CD4-positive, alpha-beta T cell treated with Interleukin-10 for 1 hour (primary cell): ENCODE results near the gene DAPK3.
"Not testable (repeated sequence)": the region's sequence is repeated elsewhere in the genome, so short reads cannot be mapped to it uniquely, and the experiment has no call there.

Experiments used
- DNase-seq: peaks from one replicate; pipeline ENCODE4 v3.0.0-alpha.2; 2020

DAPK3 gene

DNA sequence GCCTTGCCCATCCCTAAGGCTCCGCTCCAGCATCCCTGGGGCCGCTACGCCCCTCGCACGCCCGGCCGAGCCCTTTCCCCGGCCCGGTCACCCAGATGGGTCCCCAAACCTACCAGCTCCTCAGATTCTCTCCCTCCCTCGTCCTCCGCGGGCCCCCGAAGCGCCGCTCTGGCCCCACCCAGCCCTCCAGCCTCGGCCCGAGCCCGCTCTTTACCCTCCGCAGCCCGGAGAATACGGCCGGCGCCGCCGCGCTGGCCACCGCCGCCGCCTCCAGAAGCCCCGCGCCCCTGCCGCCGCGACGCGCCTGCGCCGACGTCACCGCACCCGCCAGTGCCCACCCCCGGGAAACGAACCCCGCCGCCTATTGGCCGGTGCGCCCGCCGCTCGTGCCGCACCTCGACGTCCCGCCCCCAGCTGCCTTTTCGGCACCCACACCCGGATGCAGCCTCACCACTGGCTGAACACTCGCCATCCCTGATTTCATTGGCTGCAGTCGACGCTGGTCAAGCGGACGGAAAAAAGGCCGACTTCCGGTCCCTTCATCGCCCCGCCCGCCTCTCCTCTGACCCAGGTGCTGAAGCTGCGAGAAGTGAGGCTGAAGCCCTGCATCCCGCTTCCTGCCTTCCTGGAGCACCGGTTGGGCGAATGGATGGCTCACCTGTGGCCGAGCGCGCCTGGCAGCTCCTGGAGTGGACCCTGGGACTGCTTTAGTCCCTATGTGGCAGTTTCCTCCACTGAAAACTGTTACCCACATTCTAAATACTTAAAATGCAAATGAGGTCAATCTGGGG is at the start of gene DAPK3:
DAPK3 (minus strand) TSS at position 292 of the 791 bp plus-strand sequence. CDS start 1,364 bp downstream, outside the sequence.
- peak; percentile 93 for DNase-seq

DNA sequence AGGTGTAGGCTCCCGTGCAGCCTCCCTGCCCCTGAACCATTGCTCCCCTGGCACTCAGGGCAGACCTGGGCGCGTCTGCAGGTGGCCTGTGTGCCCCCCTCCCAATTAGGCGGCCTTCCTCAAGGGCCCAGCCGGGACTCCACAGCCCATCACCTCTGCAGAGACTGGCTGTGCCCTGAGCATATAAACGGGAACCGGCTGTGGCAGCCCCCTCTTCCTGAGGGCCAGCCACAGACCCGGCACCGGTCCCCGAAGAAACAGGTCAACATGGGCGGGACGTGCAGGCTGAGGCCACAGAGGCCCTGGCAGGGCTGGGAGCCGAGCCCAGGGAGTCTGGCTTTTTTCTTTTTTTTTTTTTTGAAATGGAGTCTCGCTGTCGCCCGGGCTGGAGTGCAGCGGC is 48.7 kb upstream of the DAPK3 start:
- DNase-seq, result no peak

DNA sequence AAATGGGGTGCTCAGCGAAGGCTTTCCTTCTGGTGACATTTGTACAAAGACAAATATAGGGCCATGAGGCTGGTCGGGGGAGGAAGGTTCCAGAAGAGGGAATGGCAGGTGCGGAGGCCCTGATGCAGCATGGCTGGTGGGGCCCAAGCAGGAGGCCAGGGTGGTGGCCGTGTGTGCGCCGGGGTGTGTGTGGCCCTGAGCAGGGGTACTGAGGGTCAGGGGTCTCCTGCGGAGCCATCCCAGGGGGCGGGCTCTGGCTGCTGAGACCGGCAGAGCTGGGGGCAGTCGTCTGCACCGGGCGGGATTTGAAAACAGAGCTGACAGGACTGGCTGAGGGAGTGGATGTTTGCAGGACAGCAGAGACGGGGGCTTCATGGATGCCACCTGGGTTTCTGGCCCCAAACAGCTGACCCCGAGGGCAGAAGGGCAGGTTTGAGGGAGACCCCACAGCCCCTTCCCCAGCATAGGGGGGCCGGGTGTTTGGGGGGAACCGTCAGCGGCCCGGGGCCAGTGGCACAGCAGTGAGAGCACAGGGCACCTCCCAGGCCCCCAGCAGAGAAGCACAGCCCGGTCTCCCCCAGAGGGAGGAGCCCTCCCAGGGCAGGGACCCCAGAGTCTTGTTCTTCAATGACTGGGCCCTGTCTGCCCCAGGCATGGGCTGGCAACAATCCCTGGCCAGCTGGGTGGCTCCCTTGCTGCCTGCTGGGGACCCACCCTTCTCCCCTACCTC is 48.0 kb upstream of the DAPK3 start:
- DNase-seq, result no peak

DNA sequence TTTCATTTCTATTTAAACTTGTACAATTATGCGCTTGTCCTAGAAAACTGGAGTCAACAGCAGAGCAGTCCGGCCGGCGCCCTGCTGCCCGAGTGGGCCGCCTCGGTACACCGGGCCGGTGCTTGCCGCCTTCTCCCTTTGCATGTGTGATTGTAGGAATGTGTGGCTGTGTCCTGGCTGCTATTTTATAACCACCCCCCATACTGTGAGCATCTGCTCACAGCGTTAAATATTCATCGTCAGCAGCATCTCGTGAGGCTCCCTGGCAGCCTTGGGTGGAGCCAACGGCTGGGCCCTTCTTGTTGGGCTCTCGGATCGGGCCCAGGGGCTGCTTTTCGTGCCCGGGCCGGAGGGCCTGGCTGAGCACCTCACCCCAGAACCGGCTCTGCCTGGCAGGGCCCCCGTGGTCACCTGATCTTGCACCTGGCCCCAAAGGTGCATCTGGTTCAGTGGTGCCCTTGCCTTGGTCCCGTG is 47.3 kb upstream of the DAPK3 start:
- no peak for DNase-seq

DNA sequence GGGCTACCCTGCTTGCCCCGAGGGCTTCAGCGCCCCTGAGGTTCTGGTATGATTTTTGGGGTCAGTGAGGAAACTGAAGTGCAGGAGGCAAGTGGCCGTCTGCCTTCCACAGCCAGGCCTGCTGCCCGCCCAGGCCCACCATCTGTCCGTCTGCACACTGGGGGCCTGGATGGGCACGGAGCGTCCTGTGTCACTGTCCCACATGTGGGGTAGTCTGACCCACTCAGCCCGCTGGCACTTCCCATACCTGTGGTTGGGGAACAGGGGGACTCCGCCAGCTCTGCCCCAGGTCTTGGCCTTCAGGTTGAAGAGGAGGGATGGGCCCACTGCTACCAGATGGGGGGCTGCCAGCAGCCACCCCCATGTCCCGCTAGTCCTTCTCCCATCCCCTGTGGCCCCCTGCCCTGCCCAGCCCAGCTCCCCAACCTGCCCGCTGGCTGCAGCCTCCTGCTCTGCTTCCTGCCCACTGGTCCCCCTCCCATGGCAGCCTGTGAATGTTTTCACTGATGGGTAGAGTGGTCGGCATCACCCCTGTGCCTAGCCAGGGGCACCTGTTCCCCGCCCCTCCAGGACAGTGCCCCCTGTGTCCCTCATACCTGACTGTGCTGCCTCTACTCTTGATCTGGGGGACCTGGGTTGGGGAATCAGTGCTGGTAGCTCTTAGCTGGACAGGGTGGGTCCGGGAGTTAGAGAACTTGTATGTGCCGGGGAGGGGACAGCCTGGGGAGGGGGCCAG is 46.2 kb upstream of the DAPK3 start:
- DNase-seq, result no peak

DNA sequence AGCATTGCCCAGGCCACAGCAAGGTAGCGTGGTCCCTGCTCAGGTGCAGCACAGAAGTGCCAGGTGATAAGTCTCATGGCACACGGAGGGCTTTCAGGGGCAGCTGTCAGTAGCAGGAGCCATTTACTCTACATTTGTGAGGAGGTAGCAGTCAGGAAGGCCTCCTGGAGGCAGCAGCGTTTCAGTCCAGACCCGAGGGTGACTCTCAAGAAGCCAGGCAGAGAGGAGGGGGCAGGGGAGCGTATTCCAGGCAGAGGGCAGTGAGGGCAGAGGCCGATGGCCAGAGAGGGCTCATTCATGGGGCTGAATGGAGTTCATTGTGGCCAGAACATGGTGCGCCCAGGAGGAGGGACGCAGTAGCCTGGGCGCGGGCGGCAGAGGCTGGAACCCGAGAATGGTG is 45.6 kb upstream of the DAPK3 start:
- DNase-seq, result no peak

DNA sequence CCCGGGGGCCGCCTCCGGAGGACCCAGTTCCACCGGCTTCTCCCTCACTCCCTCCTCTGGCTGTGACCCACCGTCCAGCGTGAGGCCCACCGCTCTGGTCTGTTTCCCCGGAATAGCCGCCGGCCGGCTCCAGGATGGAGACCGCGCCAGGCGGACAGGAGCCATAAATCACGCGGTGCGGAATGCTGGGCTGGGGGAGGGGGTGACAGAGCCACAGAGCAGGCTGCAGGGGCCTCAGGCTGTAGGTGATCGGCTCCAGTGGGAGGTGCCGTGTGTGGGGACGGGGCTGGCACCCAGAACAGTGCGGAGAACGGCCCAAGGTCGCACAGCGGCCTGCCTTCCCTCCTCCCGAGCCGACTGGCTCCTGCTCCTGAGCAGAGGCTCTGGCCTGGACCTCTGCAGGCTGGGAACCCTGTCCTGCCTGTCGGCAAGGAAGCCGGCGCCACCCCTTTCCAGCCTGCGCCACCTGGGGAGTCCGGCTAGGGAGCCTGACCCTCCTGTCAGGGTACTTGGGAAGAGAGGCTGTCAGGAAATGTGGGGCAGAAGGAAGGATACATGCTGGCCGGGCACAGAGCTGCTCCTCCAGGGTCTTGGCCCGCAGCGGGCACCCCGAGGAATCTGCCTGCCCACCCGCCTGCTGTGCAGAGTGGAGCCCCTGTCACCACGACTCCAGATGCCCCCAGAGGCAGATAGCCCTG is 45.0 kb upstream of the DAPK3 start:
- no peak for DNase-seq

DNA sequence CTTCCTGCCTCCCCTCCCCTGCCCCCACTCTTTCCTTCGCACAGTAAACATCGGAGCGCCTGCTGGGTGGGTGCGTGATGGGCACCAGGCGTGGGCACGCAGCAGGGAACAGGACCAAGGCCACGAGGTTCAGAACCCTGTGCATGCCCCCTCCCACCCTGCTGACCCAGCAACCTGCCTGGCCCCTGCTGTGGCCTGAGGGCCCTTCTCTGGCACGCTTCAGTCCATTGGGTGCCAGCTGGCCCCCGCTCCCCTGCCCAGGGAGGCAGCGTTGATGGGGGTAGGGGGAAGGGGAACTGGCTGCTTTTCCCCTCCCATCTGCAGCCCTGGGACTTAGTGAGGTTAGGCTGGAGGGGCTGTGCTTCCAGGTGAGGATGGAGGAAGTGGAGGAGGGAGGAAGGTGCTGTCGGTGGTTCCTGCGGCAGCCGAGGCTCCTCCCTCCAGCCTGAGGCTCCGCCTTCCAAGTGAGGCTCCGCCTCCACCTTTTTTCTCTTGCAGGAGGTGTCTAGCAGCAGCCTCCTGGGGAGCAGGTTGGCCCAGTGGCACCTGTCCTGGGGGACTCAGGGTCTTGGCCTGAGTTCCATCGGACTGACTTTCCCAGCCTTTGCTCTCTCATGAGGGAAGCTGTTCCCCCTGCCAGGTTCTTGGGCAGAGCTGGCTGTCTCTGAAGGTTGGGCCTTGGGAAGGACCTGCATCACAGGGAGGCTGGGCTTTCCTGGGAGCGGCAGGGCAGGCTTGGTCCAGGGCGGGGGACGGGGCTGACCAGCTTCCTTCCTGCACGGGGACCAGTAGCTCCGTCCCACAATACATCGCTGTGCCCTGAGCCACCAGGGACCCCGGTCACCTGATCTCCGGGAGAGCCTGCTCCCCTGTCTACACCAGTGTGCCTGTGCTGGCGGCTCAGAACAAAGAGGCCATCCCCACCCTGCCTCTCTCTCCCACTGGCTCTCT is 43.9 kb upstream of the DAPK3 start:
- DNase-seq, result peak; percentile 47

DNA sequence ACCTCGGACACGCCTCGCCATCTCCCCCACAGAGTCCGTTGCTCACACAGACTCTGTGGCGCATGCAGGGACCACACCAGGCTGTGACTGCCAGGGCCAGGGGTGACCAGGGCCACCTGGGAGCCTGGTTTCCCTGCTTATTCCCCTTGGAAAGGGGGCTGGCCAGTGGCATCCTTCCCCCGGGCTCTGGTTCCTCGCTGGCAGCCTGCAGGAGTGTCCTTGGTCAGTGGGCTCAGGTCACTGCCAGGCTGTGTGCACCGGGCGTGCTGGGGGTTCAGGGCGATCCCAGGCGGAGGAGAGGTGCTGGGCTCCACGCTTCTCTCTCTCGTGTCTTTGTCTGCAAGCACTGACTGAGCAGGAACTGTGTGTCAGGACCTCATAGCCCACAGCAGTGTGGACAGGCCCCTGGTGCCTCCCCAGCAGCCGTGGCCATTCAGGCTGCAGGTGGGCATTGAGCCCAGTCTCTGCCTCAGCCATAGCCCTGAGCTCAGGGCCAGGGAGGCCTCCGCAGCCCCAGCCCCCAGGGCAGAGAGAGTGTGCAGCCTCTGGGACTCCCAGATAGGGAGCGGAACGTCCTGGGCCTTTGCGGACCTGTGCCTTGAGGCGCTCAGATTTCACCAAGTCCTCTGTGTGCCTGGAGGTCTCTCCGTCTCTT is 43.1 kb upstream of the DAPK3 start:
- DNase-seq, result no peak

DNA sequence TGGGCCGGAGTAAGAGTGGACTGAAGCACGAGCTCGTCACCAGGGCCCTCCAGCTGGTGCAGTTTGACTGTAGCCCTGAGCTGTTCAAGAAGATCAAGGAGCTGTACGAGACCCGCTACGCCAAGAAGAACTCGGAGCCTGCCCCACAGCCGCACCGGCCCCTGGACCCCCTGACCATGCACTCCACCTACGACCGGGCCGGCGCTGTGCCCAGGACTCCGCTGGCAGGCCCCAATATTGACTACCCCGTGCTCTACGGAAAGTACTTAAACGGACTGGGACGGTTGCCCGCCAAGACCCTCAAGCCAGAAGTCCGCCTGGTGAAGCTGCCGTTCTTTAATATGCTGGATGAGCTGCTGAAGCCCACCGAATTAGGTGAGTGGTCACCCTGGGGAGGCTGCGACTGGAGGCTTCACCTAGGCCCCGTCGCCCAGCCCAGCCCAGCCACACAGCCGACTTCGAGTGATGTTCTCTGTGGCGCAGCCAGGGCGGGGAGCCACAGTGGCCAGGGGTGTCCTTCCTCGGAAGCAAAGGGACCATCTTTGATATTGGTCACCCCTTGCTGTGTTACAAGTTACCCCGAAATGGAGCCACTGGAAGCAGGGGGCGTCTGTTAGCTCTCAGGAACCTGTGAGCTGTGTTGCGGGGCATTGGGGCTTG is 42.2 kb upstream of the DAPK3 start:
- DNase-seq, result no peak

DNA sequence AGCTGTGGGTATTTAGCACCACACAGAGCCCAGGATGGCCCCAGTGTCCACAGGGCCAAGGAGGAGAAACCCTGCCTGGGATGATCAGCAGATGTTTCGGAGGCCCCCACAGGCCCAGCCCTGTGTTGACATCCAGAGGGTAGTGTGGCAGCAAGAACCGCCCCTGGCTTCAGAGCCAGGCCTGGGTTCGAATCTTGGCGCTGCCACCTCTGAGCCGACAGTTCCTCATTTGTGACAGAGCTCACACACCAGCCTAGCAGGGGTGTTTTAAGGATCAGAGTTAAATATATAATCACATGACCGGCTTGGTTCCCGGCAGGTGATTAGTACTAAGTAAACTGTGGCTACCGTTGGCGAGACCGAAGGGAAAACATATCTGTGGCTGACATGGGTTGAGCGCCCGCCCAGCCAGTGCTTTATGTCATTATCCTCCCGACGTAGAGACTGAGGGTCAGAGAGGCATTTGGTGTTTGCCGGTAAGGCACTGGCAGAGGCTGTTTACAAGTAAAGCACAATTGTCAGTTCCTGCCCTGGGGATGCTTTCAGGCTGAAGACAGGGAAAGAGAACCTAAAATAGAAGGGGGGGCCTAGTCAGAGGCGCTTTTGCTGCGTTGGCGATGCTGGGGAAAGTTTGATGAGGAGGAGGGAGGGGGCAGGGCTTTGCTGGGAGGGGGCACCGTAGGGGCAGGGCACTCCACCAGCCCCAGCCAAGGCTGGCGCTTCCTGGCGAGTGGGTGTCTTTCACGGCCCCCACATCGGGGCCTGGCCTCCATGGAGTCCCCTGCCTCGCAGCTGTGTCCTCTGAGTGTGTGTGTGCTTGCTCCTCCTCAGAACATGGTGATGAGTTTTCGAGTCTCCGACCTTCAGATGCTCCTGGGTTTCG is 41.4 kb upstream of the DAPK3 start:
- no peak for DNase-seq

DNA sequence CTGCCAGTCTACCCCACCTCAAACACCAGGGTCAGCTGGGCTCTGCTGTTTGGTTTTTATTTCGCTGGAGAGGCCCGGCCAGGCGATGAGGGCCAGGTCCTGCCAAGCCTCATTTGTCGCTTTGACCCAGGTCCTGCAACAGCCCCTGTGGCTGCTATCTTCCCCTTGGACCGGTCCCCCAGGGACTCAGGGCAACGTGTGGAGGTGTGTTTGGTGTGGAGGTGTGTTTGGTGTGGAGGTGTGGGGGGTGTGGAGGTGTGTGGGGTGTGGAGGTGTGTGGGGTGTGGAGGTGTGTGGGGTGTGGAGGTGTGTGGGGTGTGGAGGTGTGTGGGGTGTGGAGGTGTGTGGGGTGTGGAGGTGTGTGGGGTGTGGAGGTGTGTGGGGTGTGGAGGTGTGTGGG is 40.5 kb upstream of the DAPK3 start:
- DNase-seq, result not testable (repeated sequence)

DNA sequence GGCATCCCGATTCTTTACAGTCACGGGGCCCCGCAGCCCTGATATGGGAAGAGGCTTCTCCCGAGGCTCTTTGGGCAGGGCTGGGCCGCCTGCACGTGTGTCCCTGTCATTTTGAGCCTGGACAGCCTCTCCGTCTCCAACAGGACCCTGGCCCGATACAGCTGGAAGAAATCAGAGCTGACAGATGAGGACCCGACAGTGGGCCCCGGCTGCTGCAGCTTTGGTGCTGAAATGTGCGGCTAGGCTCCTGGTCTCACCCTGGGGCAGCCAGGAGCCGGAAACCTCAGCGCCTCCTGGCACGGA is 39.9 kb upstream of the DAPK3 start:
- DNase-seq, result no peak

DNA sequence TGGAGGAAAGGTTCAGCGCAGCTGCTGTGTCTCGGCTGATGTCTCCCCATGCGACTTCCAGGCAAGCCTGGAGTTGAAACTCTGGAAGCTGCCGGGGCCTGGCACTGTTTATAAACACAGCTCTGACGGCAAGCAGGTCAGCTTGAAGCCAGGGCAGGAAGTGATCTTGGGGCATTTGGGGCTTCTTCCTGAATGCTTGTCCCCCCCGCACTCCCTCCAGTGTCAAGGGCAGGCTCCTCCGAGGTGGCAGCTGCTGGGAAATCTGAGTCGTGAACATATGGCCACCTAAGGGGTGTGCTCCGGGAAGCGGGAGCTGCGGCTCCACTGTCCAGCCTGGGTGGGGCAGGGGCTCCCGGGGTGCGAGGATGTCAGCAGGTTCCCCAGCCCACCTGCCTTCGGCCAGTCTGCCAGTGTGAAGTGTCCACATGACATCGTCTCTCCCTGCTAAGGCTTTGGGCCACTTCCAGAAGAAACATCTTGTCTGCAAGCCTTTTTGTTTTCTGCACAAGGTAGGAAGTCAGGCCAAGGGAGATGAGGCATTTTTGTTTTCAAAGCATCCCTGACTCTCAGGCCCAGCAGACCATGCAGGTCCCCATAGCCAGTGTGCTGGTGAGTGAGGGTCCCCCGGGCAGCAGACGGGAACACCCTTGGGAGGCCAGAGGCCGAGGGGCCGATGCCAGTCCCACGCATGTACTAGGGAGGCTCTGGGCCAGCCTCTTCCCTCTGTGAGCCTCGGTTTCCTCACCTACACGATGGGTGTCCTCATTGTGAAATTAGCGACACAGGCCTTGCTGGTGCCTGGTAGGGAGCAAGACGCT is 39.3 kb upstream of the DAPK3 start:
- DNase-seq, result no peak

DNA sequence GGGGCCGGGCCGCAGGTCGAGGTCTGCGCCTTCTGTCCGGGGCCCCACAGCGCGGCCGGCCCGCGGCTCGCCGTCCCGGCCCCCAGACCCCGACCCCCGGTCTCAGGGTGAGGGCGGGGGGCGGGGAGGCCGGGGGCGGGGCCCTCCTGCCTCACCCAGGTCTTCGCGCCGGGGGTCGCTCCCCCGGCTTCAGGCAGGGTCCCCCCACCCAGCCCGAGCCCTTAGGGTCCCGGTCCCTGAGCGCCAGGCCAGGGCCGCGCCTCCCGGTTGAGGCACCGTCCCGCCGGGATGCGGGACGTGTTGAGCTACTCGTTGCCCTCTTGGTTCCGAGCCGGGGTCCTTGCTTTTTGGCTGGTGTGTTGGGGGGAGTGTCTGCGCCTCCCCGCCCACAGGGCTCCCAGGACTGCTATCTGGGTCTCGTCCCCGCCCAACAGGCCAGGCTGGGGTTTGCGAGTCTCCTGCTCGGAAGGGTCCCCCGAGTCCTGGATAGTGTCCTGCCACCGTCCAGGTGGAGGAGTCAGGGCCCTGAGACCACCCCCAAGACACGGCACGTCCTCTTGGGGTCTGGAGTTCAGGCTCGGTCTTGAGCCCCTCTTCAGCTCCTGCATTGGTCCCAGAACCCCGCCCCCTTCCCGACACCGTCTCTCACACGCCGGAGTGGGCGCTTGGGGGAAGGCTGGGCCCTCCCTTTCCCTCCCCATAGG is 37.1 kb upstream of the DAPK3 start:
- no peak for DNase-seq

DNA sequence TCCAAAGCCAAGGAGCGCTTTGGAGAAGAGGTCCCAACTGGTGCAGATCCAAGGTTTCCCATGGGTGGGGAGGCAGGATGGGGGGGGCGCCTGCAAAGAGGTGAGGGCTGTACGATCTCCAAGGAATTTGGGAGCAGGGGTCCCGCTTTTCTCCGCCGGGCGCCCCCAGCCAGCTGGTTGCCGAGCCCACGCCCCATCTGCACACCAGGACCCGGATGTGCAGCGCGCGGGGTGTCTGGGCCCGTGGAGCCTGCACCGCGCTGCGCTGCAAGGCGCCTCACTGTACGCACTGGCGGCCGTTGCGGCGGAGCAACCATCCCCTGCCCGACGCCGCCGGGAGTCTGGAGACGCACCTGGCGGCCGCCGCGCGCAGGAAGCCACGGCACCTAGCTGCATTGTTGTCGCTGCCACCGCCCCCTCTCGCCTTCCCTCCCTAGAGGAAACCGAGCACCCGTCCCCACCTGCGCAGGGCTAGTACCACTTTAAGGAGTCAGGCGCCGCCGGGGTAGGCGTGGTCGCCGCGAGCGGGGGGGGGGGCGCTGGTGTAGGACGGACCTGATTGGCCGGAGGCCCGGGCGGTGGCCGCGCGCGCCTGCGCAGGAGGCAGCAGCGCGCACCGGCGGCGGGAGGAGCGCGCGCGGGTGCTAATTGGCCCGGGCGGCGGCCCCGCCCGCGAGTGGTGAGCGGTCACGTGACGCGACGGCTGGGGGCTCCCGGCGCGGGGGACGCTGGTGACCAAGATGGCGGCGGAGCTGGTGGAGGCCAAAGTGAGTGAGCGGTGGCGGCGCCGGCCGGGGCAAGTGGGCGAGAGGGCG is 36.3 kb upstream of the DAPK3 start, which contains the start of gene PIAS4:
PIAS4 (plus strand) TSS at position 716 of the 815 bp plus-strand sequence; CDS start at position 741, 25 bp downstream.
- peak; percentile 96 for DNase-seq

DNA sequence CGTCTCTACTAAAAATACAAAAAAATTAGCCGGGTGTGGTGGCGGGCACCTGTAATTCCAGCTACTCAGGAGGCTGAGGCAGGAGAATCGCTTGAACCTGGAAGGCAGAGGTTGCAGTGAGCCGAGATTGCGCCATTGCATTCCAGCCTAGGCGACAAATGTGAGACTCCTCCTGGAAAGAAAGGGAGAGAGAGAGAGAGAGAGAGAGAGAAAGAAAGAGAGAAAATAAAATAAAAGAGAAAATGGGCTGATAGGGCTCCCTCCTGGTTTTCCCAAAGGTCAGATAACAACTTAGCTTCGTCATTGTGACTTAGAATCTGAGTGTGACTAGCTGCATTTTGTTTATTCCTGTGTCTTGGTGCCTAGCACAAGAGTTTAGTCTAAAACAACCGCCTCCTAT is 34.5 kb upstream of the DAPK3 start:
- not testable (repeated sequence) for DNase-seq
